Nephron progenitor cell (in vitro differentiated cells): ENCODE results near the gene UBA52.
"Not testable (repeated sequence)": the region's sequence is repeated elsewhere in the genome, so short reads cannot be mapped to it uniquely, and the experiment has no call there.

Experiments
- DNase-seq: peaks from one replicate; pipeline ENCODE4 v3.0.0; 2021
- H3K27ac Mint-ChIP-seq: 2 replicates; pipeline ENCODE4 v1.8.0; 2021; ENCODE audit warnings: mild to moderate bottlenecking, moderate library complexity, mixed read lengths
- H3K27me3 Mint-ChIP-seq: 2 replicates; pipeline ENCODE4 v1.8.0; 2021; ENCODE audit warnings: mild to moderate bottlenecking, low read depth, mixed read lengths; ENCODE audit not compliant: poor library complexity
- H3K36me3 Mint-ChIP-seq: 2 replicates; pipeline ENCODE4 v1.8.0; 2021; ENCODE audit warnings: low read depth, mixed read lengths
- H3K4me1 Mint-ChIP-seq: 2 replicates; pipeline ENCODE4 v1.8.0; 2021; ENCODE audit warnings: mixed read lengths
- H3K4me3 Mint-ChIP-seq: 2 replicates; pipeline ENCODE4 v1.8.0; 2021; ENCODE audit warnings: mild to moderate bottlenecking, moderate library complexity, mixed read lengths
- H3K9me3 Mint-ChIP-seq: 2 replicates; pipeline ENCODE4 v1.8.0; 2021; ENCODE audit warnings: mild to moderate bottlenecking, moderate library complexity, mixed read lengths
- CTCF ChIP-seq: fragments of 200-600 bp; sonication (generic); IDR thresholded peaks from 2 replicates; pipeline ENCODE4 v1.5.0; 2021; ENCODE audit warnings: antibody characterized with exemption

Gene UBA52

DNA sequence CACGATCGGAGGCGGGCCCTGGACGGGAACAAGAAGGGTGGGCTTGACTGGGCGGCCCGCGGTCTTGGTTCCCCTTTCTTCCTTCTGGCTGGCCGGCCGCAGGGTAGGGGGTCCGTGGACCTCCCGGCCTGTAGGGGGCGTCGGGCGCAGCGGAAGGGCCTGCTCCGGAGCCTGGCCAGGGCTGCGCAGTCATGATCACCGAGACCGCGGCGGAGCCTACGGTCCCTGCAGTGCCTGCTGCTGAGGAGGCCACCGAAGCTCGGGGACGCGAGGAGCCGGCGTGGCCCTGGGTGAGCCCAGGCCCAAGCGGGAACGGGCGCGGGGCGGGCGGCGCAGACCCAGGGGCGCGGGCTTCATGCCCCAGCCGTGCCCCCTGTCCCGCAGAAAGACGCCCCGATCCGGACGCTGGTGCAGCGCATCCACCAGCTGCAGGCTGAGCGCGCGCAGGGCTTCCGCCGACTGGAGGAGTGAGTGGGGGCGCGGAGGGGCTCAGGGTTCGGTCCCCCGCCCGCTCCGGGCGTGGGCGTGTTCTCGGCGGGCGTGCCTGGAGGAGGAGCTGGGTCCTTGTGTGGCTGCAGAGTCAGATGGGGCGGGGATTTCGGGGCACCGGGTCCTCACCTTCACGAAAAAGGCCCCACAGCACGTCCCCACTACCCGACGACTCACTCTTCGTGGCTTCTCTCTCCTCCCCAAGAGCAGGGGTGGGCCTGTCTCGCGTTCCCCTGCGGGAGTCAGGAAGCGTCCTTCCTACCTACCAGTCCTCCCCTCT is 17.1 kb downstream of the UBA52 start, which contains the start of gene REX1BD:
Gene REX1BD (plus strand): TSS at position 188 of the 769 bp plus-strand sequence. CDS start 4 bp downstream, at position 192.
- H3K27me3 Mint-ChIP-seq, result peaks cover 18% of the 10 kb centered on the region

GRCh38 chr19:18589380-18590272 is 18.0 kb downstream of the UBA52 start:
- peak; percentile 75 for DNase-seq
- TF ChIP-seq CTCF, result no peak
- peaks cover 9% of the 10 kb centered on the region for H3K9me3 Mint-ChIP-seq
- H3K36me3 Mint-ChIP-seq, result no peaks in the 10 kb centered on the region
- H3K27ac Mint-ChIP-seq, result peak overlapping the region; percentile 96
- H3K4me1 Mint-ChIP-seq, result peaks cover 37% of the 10 kb centered on the region
- peaks cover 18% of the 10 kb centered on the region for H3K27me3 Mint-ChIP-seq
- H3K4me3 Mint-ChIP-seq, result peak overlapping the region; percentile 85

More for the DNA sequence above, 17.1 kb downstream of the UBA52 start, which contains the start of gene REX1BD:
- H3K9me3 Mint-ChIP-seq, result peaks cover 9% of the 10 kb centered on the region
- TF ChIP-seq CTCF, result peak; percentile 91
- peak within 1 kb of the TSS; percentile 85 for H3K4me3 Mint-ChIP-seq
- H3K27ac Mint-ChIP-seq, result peak within 1 kb of the TSS; percentile 96
- no peaks in the 10 kb centered on the region for H3K36me3 Mint-ChIP-seq
- DNase-seq, result peak; percentile 90
- peaks cover 40% of the 10 kb centered on the region for H3K4me1 Mint-ChIP-seq

- DNase-seq, result peak; percentile 92
- H3K36me3 Mint-ChIP-seq, result no peaks in the 10 kb centered on the region
- H3K4me3 Mint-ChIP-seq, result peak overlapping the region; percentile 85
- peaks cover 10% of the 10 kb centered on the region for H3K27me3 Mint-ChIP-seq
- H3K4me1 Mint-ChIP-seq, result peaks cover 46% of the 10 kb centered on the region
- peaks cover 9% of the 10 kb centered on the region for H3K9me3 Mint-ChIP-seq
- peak overlapping the region; percentile 96 for H3K27ac Mint-ChIP-seq
- peak; percentile 62 for TF ChIP-seq CTCF
Observed at GRCh38 chr19:18590273-18591272, 18.9 kb downstream of the UBA52 start.

DNA sequence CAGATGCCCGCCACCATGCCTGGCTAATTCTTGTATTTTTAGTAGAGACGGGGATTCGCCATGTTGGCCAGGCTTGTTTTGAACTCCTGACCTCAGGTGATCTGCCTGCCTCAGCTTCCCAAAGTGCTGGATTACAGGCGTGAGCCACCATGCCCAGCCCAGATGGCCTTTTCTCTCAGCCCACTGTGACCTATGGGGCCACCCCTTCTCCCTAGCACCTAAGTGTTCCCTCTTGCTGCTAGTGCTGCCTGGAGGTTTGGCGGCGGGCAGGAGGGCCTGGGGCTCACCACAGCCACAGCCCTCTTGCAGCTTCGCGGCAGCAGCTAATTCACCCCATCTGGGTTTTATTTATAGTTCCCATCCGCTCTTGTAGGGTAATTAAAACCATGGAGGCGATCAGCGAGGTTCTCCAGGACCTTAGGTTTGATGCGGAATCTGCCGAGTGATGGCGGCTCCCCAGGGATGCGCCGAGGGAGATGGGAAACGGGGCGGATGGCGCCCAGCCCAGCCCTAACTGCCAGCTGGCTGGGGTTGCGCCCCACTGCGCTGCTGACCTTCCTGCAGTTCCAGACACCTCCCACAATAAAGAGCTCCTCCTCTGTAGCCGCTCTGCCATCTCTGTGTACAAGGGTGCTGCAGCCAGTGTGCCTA is 20.2 kb downstream of the UBA52 start:
- Mint-ChIP-seq H3K27ac (peak overlapping the region; percentile 29), H3K27me3 (peaks cover 8% of the 10 kb centered on the region), H3K36me3 (no peaks in the 10 kb centered on the region), H3K9me3 (peaks cover 6% of the 10 kb centered on the region), H3K4me1 (peaks cover 59% of the 10 kb centered on the region), H3K4me3 (no peak overlapping the region)
- DNase-seq, result no peak
- TF ChIP-seq CTCF, result no peak

- H3K9me3 Mint-ChIP-seq, H3K36me3 Mint-ChIP-seq, DNase-seq, H3K4me3 Mint-ChIP-seq, H3K27me3 Mint-ChIP-seq, H3K27ac Mint-ChIP-seq: not testable (repeated sequence)
- peaks cover 62% of the 10 kb centered on the region for H3K4me1 Mint-ChIP-seq
Observed at GRCh38 chr19:18592732-18593131, 21.1 kb downstream of the UBA52 start.
